ENCODE results near the gene KDM5B.

KDM5B gene

GRCh38 chr1:202702088-202702487 lies 106.1 kb downstream of the KDM5B start:
- H3K27ac ChIP-seq = no peak overlapping the region
- TF ChIP-seq CTCF (IDR thresholded peaks at IDR 0.05) (no peak), ZFX (IDR thresholded peaks at IDR 0.05; ENCODE audit: borderline replicate concordance) (no peak)

- TF ChIP-seq ZFX (IDR thresholded peaks at IDR 0.05; ENCODE audit: borderline replicate concordance) = no peak
- TF ChIP-seq CTCF (IDR thresholded peaks at IDR 0.05) = no peak
- no peak overlapping the region for H3K27ac ChIP-seq
Observed at GRCh38 chr1:202701200-202701599, 107.0 kb downstream of the KDM5B start.

DNA sequence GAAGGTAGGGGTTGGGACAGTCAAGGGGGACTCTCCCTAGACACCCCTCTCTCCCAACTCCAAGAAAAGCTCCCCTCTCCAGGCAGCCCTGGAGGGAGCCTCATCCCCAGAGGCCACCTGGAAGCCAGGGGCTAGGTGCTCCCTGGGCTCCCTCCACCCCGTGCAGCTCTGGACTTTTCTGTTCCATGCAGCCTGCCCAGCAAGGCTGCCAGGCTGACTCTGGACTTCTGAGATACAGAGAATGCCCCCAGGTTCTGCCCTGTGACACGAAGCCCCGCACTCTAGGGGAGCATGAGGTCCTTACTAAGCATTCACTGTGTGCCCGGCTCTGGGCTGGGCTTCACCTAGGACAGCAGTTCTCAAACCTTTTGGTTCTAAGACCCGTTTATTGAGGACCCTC lies 108.2 kb downstream of the KDM5B start:
- TF ChIP-seq ZFX (IDR thresholded peaks at IDR 0.05; ENCODE audit: borderline replicate concordance) (no peak), CTCF (IDR thresholded peaks at IDR 0.05) (no peak)
- no peak overlapping the region for H3K27ac ChIP-seq

- TF ChIP-seq ZFX (IDR thresholded peaks at IDR 0.05; ENCODE audit: borderline replicate concordance) = no peak
- no peak for TF ChIP-seq CTCF (IDR thresholded peaks at IDR 0.05)
- H3K27ac ChIP-seq = no peak overlapping the region
Observed at GRCh38 chr1:202698276-202698675, 109.9 kb downstream of the KDM5B start.

DNA sequence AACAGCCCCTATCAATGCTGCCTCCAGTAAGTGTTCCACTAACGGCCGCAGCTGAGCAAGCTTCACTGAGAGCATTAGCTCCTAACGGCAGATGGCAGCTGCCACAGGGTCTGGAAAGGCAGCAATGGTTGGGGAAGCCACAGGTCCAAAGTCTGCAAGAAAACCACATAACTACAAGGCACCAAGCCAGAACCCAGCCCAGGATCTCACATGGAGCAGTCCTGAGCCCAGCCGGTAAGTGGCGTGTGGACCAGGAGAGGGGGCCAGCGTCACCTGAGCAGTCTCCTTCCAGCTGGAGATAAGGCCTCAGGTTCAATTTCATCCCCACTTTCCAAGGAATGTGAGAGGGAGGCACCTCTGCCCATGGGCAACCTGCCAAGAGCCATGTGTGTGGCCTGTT lies 111.2 kb downstream of the KDM5B start:
- TF ChIP-seq ZFX (IDR thresholded peaks at IDR 0.05; ENCODE audit: borderline replicate concordance) = no peak
- TF ChIP-seq CTCF (IDR thresholded peaks at IDR 0.05) = peak; percentile 69
- H3K27ac ChIP-seq = no peak overlapping the region

GRCh38 chr1:202694314-202694713 lies 113.9 kb downstream of the KDM5B start:
- H3K27ac ChIP-seq = no peak overlapping the region
- no peak for TF ChIP-seq ZFX (IDR thresholded peaks at IDR 0.05; ENCODE audit: borderline replicate concordance)
- no peak for TF ChIP-seq CTCF (IDR thresholded peaks at IDR 0.05)

DNA sequence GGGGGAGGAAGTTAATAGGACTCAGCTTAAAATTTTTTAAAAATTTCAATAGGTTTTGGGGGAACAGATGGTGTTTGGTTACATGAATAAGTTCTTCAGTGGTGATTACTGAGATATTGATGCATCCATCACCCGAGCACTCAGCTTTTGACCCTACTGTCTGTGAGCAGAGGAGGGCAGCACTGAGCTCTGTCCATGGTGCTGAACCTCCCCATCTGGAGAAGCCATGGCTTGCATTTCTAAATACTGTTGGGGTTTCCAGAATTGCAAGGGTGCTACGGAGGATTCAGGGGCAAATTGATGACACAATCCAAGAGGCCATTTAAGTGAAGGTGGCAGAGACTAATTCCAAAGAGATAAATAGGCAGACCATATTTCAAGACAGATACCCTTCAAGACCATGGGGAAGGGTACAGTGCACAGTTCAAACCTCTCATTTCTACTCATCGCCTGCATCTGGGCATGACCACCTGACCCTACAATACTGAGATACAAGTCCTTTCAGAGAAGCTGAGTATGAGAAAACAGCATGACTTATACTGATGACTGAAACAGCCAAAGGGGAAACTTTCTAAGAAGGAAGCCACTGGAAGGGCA lies 115.2 kb downstream of the KDM5B start:
- H3K27ac ChIP-seq = no peak overlapping the region

More for the DNA sequence above, 115.2 kb downstream of the KDM5B start:
- TF ChIP-seq CTCF (IDR thresholded peaks at IDR 0.05) = peak; percentile 81
- TF ChIP-seq ZFX (IDR thresholded peaks at IDR 0.05; ENCODE audit: borderline replicate concordance) = no peak
